ENCODE measurements around the gene C1QTNF4. TPM values are rescaled to one million over a fixed set of nuclear protein-coding genes. Genes with fewer than 3 reads are reported as not detected.

The C1QTNF4 gene
- total and polyA plus RNA-seq, 9 of the 15 experiments (the other 6 are each of a cell fraction or from before 2014, with no cell fraction given): not detected

DNA sequence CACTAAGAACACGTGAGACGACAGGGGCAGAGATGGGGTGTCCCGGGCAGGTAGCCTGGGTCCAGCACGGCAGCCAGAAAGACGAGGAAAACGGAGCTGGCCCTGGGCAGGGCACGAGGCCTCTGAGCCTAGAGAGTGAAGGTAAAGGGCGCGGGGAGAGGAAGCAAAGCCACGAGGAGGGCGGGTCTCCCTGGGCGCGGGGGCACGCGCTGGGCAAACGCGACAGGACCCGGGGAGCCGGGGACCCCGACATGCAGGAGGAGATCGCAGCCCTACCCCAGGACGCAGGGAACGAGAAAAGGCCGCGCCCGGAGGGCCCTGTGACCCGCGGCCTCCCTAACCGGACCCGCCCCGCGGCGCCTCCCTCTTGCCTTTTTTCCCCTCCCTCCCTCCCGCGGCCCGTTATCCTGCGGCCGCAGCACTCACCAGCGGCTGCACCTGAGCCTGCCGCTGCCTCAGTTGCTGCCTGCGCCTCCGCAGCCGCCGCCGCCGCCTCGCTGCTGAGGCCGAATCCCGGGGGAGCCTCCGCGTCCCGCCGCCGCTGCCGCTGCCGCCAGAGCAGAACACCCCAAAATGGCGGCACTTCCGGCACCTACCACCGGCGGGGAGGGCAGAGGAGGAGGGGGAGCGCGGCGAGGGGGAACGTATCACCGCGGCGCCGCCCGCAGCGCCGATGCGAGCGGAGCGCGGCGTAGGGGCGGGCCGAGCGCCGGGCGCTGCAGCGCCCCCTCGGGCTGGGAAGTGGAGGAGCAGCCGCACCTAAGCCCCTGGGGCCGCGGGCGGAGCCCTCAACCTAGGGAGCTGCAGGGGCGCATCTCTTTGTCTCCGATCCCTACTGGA is 41.4 kb downstream of the C1QTNF4 start, which contains the start of gene CELF1 (continued):
- TF ChIP-seq PPARD (CRISPR knock-in tag; IDR thresholded peaks at IDR 0.05) (no peak), ZNF511 (CRISPR knock-in tag; IDR thresholded peaks at IDR 0.05) (peak; percentile 65; the same call in 1 of the 2 replicates), MED1 (CRISPR knock-in tag; IDR thresholded peaks at IDR 0.05; ENCODE audit: borderline replicate concordance) (no peak), ZBTB17 (CRISPR knock-in tag; IDR thresholded peaks at IDR 0.05) (no peak; the same call in 1 of the 2 replicates), NEUROD1 (IDR thresholded peaks at IDR 0.05; ENCODE audit: borderline replicate concordance, low read depth, low read length, partially characterized antibody) (no peak), HMG20B (CRISPR knock-in tag; IDR thresholded peaks at IDR 0.05) (no peak), PTRF (tag; IDR thresholded peaks at IDR 0.05) (no peak), SMARCC2 (IDR thresholded peaks at IDR 0.05; ENCODE audit: low read depth) (no peak), CBX1 (IDR thresholded peaks at IDR 0.05; ENCODE audit: low read depth) (peak; percentile 73; the same call in 1 of the 2 replicates), JUN (IDR thresholded peaks at IDR 0.05; ENCODE audit: borderline replicate concordance, low read depth, low read length) (peak; percentile 54; the same call in 1 of the 2 replicates), JUN (CRISPR knock-in tag; IDR thresholded peaks at IDR 0.05; ENCODE audit: borderline replicate concordance) (no peak), CBFB (CRISPR knock-in tag; IDR thresholded peaks at IDR 0.05) (no peak), NCOA6 (IDR thresholded peaks at IDR 0.05) (0 out of 2 replicates have a peak, but pooled peaks have one; percentile 53), PHF8 (IDR thresholded peaks at IDR 0.05; ENCODE audit: borderline replicate concordance, low read length) (peak; percentile 70; the same call in 1 of the 2 replicates), TRIM24 (IDR thresholded peaks at IDR 0.05) (no peak), TCF7 (IDR thresholded peaks at IDR 0.05; ENCODE audit: borderline replicate concordance) (0 out of 2 replicates have a peak, but pooled peaks have one; percentile 21), PHB2 (IDR thresholded peaks at IDR 0.05; ENCODE audit: low read depth) (no peak), NFIX (CRISPR knock-in tag; IDR thresholded peaks at IDR 0.05; ENCODE audit: low read depth) (no peak), DACH1 (IDR thresholded peaks at IDR 0.05; ENCODE audit: partially characterized antibody) (no peak), BRCA1 (IDR thresholded peaks at IDR 0.05) (no peak), BRCA1 (CRISPR knock-in tag; IDR thresholded peaks at IDR 0.05) (no peak), ZFP30 (CRISPR knock-in tag; IDR thresholded peaks at IDR 0.05; ENCODE audit: borderline replicate concordance) (no peak), SNRNP70 (optimal IDR thresholded peaks at IDR 0.05; ENCODE audit: low read depth, low read length) (no peak), NUFIP1 (IDR thresholded peaks at IDR 0.05; ENCODE audit: partially characterized antibody) (no peak), TBL1XR1 (IDR thresholded peaks at IDR 0.05; ENCODE audit: low read length in 2 of 2) (peak in 1 of 2 experiments; percentile 27; a peak in 1 of 4 replicates), OTX1 (CRISPR knock-in tag; IDR thresholded peaks at IDR 0.05) (no peak)
- TF ChIP-seq, protein P1, sequence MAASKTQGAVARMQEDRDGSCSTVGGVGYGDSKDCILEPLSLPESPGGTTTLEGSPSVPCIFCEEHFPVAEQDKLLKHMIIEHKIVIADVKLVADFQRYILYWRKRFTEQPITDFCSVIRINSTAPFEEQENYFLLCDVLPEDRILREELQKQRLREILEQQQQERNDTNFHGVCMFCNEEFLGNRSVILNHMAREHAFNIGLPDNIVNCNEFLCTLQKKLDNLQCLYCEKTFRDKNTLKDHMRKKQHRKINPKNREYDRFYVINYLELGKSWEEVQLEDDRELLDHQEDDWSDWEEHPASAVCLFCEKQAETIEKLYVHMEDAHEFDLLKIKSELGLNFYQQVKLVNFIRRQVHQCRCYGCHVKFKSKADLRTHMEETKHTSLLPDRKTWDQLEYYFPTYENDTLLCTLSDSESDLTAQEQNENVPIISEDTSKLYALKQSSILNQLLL (CRISPR knock-in tag; IDR thresholded peaks at IDR 0.05; ENCODE audit: borderline replicate concordance): no peak
- TF ChIP-seq, protein P2, sequence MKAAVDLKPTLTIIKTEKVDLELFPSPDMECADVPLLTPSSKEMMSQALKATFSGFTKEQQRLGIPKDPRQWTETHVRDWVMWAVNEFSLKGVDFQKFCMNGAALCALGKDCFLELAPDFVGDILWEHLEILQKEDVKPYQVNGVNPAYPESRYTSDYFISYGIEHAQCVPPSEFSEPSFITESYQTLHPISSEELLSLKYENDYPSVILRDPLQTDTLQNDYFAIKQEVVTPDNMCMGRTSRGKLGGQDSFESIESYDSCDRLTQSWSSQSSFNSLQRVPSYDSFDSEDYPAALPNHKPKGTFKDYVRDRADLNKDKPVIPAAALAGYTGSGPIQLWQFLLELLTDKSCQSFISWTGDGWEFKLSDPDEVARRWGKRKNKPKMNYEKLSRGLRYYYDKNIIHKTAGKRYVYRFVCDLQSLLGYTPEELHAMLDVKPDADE (conservative IDR thresholded peaks at IDR 0.05; ENCODE audit: control insufficient read depth, low read depth, low read length): peak; percentile 80

Data from K562 (cell line).